GM19455 (cell line): ENCODE results near the gene COL18A1.
"Not testable (repeated sequence)": the region's sequence is repeated elsewhere in the genome, so short reads cannot be mapped to it uniquely, and the experiment has no call there.

Source experiments
- ATAC-seq: cut with Tn5 transposase; IDR thresholded peaks from one replicate; pipeline ENCODE4 v1.9.1; 2021; ENCODE audit not compliant: unreplicated experiment

COL18A1 gene

DNA sequence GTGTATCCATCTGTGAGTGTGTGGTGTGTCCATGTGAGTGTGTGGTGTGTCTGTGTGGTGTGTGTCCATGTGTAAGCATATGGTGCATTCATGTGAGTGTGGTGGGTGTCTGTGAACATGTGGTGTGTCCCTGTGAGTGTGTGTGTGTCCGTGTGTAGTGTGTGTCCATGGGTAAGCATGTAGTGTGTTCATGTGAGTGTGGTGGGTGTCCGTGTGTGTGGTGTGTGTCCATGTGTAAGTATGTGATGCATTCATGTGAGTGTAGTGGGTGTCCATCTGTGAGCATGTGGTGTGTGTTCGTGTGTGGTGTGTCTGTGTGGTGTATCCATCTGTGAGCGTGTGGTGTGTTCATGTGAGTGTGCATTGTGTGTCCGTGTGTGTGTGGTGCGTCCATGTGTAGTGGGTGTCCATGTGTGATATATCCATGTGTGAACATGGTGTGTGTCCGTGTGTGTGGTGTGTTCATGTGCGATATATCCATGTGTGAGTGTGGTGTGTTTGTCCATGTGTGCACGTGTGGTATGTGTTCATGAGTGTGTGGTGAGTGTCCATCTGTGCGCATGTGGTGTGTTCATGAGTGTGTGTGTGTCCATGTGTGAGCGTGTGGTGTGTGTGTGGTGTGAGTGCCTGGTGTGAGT lies 124.9 kb downstream of the COL18A1 start:
- ATAC-seq, result no peak

DNA sequence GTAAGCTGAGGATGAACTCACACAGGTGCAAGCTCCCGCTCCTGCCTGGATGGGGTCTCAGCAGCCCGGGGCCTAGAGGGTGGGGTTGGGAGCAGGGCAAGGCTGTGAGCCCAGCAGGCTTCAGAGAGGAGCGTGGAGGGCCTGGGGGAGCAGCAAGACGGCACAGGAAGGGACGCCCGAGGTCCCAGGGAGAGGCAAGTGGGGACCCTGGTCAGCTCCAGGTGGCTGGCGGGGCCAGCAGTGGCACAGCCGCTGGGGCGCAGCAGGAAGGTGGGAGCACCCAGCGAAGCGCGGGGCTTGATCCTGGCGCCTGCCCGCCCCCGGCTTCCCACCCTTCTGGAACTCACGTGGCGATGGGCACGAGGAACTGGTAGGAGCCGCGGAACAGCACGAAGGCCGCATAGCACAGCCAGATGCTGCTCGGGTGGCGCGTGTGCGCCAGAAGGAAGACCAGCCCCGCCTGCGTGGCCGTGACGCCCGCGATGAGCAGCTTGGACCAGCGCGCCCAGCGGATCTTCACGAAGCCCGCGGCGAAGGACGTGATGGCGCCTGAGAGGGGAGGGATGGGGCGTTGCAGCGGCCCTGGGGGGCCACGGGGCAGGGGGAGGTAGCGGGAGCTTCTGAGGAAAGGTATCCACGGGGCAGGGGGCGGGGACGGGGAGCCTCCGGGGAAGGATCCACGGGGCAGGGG lies 125.6 kb downstream of the COL18A1 start:
- ATAC-seq, result no peak

DNA sequence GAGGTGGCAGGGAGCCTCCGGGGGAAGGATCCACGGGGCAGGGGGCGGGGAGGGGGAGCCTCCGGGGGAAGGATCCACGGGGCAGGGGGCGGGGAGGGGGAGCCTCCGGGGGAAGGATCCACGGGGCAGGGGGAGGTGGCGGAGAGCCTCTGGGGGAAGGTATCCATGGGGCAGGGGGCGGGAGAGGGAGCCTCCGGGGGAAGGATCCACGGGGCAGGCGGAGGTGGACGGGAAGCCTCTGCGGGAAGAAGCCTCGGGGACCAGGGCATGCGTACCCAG lies 126.1 kb downstream of the COL18A1 start:
- not testable (repeated sequence) for ATAC-seq

DNA sequence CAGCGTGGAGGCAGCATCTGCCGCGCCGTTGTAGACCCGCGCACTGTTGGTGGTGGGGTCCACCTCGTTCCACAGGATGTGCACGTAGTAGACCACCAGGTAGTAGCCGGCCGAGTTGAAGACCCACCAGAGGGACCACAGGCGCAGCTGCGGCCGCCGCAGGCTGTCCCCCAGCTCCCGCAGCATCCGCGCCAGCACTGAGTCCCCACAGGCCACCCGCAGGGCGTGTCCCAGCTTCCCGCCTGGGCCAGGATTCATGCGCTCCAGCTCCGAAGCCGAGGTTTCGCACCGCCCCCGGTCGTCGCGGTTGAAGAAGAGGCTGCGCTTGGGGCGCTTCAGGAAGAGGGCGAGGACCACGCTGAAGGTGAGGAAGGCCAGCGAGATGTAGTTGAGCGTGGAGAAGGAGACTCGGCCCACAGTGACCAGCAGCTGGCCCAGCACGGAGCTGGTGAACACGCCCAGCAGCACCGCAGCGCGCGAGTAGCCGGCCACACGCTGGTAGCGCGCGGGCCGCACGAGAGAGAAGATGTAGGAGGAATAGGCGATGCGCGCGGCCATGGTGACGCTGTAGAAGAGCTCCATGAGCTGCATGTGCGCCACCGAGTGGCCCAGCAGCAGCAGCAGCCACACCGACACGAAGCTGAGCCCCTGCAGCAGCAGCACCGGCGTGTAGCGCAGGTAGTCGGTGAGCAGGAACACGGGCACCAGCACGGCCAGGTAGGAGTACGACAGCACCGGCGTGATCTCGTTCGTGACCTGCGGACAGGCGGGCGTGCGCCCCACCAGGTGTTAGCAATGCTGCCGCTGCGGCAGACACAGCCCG lies 126.6 kb downstream of the COL18A1 start:
- no peak for ATAC-seq

DNA sequence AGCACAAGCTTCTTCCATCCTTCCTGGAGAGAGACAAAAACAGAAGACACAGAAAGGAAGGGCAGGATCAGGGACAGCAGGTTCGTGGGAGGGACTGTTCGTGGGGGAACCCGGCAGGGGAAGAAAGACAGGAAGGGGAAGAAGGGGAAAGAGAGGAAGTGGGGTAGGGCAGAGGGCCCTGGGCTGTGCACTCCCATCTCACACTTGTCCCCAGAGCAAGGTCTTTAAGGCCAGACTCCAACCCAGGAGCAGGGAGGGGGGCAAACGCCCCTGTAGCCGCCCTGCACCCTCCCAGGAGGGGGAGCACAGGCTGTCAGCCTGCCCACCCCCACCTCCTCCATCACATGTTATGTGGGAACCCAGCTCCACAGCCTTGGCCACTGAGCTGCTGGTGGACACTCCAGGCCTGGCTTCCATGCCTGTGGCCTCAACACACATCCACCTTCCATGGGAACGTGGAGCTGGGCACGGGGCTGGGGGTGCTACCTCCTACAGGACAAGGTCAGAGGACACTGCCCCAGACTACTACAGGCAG lies 127.9 kb downstream of the COL18A1 start:
- no peak for ATAC-seq

DNA sequence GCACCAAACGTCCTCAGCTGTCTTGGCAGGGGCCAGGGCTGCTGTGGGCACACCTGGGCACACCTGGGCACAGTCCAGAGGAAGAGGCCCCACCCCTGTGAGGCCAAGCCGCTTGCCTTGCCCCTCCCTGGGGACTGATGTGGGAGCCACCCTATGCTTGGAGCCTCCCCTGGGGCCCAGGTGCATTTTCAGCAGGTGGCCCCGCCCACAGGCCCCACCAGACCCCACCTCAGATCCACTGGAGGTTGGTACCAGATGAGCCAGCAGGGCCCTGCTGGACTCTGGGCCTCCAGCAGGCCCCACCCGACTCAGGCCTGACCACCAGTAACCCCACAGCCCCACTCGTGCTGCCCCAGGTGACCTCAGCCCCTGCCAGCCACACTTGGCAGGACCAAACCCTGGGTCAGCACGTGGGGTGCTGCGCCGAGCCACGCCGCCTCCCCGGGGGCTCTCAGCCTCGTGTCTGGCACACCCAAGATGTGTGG lies 128.4 kb downstream of the COL18A1 start:
- ATAC-seq, result no peak

DNA sequence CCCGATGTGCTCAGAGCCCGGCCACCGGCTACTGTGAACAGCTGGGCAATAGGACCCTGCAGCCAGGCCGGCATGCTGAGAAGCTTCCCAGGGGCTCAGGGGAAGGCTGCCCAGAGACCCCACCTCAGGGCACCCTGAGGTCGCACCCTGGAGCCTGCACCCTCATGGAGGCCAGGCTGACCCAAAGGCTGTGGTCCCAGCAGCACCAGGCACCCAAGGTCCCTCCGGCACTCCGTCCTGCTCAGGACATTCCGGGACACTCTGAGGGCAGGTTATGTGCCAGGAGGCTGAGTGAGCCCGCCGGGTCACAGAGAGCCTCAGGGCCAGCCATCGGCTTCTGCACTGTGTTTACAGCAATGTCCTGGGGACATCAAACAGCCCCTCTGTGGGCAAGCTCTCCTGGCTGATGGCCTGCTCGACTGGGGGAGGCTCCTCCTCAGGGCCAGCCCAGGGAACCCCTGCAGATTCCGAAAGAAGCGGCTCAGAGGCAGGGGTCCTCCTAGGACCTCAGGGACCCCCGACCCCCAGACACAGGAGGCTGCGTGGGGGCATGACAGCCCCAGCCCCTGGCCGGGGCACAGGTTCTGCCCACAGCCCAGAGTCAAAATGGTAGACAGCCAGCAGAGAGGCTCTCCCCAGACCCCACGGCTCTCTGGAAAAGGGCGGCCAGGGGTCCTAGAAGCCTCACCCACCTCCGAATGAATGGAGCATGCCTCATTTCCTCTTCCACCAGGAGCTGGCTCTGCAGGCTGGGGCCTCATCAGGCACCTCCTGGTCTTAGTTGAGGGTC lies 129.1 kb downstream of the COL18A1 start:
- no peak for ATAC-seq

DNA sequence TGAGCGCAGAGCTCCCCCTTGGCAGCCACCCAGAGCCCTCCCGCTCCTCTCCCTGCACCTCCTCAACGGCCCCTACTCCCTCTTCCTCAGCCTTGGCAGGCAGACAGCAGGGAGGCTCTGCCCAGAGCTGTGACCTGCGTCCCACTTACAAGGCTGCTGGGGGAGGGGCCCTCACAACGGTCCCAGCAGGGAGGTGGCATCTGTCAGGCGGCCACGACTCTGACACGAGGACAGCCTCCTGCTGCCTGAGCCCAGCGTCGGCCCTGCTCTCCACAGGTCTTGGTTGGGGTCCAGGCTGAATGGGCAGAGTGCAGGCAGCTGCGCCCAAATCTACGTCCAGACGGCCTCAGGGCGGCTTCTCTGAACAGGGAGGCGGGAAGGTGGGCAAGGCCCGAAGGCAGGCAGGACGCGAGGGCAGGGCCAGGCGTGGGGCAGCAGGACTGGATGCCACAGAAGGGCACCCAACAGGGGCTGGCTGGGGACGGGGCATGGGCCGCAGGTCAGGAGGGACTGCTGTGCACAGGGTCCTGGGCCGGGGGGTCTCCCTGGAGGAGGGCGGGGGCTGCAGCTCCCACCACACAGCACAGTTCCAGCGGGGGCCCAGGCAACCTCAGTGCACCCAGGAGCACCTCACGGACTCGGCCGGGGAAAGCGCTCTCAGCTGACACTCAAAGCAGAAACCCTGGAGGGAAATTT lies 129.8 kb downstream of the COL18A1 start:
- ATAC-seq, result no peak

DNA sequence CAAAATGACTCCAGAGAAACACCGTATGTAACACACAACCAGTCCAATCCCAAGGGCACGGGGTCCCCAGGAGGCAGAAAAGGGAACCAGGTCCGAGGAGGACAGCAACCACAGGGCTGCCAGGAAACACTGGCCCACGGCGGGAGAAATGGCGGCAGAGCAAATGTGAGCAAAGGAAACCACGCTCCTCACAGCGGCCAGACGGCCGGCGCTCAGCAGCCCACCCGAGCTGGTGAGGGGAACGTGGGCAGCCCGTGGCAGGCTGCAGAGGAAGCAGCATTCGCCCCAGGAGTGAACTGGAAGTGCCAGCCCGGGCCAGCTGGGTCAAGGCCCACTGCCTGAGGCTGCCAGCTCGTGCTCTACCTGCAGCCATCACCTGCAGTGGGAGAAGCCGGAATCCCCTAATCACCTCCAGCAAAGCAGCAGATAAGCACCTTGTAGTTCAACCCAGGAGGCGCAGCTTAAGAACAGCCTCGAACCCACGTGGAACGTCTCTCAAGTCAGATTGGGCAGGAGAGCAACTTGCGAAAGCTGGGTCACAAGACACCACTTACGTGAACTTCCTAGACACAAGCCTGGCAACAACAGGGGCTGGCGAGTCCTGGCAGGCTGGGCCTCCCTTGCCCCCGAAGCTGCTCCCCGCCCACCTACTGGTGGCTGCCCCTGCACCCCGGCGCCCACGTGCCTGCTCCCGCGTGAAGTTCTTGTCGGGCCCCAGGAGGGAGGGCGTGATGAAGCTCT lies 130.5 kb downstream of the COL18A1 start:
- ATAC-seq, result no peak

DNA sequence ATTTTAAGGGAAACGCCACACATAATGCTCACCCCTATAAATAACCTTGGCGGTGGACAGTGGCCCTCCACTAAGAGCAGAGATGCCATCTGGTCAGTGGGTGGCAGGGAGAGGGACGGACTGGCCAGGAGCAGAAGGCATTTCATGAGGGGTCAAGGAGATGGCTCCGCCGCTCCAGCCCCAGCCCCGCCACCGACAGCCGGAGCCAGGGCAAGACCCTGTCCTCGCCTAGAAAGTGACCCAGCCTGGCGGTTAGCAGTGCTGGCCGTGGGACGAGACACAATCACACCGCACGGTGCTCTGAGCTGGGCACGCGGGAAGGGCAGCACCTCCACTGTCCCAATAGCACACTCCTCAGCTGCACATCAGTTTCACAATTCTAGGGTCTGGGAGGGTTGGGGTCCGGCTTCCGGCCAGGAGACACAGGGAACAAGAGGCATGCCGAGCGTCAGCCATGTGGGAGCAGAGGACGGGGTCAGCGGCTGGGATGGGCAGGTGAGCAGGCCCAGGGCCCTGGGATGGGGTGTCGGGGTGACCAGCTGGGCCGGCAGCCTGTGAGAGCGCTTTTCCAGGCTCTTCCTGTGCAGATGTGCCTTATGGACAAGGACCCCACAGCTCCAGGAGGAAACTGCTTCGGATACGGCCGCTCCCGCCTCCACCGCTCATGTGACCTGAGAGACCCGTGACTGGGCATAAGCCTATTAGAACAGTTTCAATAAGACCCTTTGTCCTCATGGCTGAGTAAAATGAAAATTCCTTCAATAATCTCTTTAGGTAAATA lies 131.5 kb downstream of the COL18A1 start:
- no peak for ATAC-seq

DNA sequence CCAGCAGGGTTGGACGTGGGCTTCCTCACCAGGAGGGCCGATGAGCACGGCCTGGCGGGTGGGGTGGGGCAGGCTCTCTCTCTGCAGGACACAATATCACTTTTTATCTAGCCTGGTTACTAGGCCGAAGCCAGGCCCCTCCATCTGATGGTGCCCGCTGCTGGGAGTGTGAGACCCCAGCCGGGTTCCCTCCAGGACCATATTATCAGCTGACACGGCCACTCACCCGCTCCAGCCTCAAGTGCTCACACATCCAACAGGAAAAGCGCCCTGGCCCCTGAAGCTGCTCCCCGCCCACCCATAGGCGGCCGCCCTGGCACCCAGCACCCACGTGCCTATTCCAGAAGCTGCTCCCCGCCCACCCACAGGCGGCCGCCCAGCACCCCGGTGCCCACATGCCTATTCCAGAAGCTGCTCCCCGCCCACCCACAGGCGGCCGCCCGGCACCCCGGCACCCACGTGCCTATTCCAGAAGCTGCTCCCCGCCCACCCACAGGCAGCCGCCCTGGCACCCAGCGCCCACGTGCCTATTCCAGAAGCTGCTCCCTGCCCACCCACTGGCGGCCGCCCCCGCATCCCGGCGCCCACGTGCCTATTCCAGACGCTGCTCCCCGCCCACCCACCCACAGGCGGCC lies 132.3 kb downstream of the COL18A1 start:
- no peak for ATAC-seq

DNA sequence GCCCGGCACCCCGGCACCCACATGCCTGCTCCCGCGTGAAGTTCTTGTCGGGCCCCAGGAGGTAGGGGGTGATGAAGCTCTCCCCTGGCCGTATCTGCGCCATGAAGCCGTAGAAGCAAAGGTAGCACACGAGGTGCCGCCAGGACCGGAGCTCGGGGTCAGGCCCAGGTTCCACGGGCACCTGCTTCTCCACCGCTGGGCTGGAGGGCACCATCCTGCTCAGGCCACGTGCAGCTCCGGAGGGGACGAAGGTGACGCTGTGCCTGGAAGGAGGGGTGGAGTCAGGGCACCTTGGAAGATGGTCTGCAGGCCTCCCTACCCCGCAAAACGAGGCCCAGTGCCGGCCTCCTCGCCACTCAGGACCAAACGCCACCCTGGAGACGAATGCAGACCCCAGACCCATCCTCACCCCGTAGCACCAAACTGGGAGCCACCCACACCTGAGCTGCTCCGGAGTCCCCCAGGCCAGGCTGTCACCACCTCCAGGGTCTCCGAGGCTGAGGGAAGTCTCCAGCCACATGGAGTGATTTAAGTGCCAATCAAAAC lies 132.9 kb downstream of the COL18A1 start:
- ATAC-seq, result no peak

DNA sequence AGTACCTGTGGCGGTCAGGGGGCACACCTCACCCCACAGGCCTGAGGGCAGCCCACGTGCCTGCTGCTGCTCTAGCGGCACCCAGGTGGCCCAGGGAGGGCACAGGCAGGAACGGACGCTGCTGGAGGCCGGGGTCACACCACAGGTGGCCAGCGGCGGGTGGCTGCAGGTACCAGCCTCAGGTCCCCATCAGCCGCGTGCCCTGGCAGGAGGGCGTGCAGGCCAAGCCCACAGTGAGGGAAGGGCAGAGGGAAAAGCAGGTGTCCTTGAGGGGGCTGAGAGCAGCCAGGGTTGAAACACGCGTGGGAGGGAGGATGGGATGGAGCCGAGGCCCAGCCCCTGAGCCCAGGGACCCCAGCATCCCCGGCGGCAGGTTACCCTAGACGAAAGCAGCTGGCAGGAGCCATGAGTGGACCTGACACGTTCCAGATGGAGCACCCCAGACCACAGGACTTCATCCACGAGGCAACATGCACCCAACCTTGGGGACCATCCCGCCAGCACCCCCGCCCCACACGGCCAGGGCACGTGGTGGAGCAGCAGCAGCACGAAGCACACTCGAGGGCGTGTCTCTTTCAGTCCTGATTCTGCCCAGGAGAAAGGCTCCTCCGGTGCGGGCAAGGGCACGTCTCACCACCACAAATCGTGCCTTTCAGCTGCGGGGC lies 133.5 kb downstream of the COL18A1 start:
- no peak for ATAC-seq

DNA sequence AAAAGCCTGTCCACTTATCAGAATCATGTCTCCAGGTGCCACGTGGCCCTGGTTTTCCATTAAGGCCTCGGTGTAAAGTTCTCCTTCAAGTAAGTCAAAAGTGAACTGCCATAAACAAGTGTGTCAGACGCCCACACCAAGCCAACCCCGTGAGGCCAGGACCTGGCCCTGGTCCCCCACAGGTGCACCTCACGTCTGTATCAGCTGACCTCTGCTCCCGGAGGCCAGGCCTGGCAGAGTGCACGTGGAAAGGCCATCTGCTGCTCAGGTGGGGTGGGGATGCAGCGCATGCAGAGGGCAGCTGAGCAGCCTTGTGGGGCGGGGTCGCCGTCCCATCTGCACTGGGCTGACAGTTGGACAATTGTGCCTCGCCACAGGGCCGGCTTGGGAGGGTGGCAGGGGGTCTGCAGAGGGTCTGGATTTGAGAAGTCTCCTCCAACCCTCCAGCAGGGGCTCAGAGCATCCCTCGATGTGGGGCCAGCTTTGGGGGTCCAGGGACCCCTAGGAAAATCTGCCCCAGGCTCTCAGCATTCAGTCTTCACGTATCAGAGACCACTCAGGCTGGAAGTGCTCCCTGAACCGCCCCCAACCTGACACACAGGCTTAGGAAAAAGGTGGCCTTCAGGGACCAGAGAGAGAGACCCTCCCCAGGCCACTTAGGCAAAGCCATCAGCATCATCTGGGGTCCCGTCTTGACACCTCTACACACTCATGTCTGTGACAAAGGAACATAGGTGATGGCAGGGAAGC lies 134.3 kb downstream of the COL18A1 start:
- no peak for ATAC-seq

DNA sequence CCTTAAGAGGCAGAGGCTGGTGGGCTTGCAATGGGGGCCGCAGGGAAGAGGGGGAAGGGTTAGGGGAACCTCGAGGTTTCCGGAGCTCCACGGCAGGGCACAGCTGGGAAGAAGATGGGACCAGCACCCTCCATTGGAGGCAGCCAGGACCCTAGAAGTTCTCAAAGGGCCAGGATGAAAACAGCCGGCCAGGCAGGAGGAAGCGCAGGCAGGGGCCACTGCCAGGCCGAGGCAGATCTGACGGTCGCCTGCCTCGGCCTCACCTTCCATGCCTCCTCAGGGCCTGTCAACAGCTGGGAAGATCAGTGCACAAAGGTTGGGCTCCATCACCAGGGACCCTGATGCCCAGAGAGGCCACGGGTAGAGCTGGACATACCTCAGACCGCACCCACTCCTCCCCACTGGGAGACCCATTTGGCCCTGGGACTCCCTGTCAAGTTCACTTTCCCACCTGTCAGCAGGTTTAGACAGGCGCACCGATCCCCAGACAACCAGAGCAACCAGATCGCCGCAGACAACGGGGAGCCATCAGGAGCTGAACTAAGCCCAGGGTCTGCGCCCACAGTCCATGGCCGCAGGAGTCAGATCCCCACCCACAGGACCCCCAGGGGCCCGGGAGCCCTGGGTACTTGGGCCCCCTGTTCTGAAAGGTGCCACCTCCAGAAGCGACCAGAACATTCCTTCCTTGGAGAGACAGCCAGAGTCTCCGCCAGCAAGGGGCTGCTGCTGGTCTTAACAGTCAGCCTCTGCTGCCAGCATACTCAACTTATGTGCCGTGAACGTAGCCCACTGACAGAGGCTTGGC lies 135.0 kb downstream of the COL18A1 start:
- no peak for ATAC-seq

DNA sequence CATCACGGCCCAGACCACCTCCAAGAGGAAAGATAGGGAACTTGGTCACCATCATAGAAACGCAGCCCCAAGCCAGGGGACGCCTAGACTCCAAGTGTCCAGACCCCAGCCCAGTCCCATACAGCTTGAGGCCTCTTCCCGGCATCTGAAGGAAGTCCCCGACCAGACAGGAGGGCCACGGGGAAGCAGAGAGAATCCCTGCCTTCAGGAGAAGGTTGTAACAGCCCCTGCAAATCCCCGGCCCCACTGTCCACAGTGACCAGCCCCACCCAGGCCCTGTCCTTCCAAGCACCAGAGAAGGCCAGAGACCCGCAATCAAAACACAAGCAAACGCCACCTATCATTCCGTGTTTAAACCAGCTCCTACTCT lies 135.6 kb downstream of the COL18A1 start:
- no peak for ATAC-seq
